ENCODE results near the gene TSPAN16. TPM values are rescaled to one million over a fixed set of nuclear protein-coding genes. Genes with fewer than 3 reads are reported as not detected.
"Not testable (repeated sequence)": the region's sequence is repeated elsewhere in the genome, so short reads cannot be mapped to it uniquely, and the experiment has no call there.

TSPAN16 gene
- total RNA-seq, 1 donor from 2014 or later: not detected

DNA sequence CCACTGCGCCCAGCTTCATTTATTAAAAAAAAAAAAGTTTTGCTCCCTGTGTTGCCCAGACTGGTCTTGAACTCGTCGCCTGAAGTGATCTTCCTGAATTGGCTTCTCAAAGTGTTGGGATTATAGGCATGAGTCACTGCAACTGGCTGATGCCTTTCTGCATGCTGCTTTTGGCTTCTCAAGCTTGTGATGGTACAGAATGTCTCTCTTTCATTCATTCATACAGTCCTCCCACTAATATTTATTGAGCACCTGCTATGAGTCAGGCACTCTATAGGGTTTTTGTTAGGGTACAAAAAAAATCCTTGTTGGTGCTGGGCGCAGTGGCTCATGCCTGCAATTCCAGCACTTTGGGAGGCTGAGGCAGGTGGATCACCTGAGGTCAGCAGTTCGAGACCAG lies 9.0 kb downstream of the TSPAN16 start:
- intact Hi-C loops (cut with micrococcal nuclease): no loop called here

GRCh38 chr19:11306337-11306736 lies 10.4 kb downstream of the TSPAN16 start:
- intact Hi-C loops (cut with micrococcal nuclease): no loop called here

GRCh38 chr19:11320278-11320995 lies 24.5 kb downstream of the TSPAN16 start:
- intact Hi-C loops (cut with micrococcal nuclease): not testable (repeated sequence)

GRCh38 chr19:11321191-11322126 lies 25.5 kb downstream of the TSPAN16 start:
- intact Hi-C loops (cut with micrococcal nuclease): no loop called here

DNA sequence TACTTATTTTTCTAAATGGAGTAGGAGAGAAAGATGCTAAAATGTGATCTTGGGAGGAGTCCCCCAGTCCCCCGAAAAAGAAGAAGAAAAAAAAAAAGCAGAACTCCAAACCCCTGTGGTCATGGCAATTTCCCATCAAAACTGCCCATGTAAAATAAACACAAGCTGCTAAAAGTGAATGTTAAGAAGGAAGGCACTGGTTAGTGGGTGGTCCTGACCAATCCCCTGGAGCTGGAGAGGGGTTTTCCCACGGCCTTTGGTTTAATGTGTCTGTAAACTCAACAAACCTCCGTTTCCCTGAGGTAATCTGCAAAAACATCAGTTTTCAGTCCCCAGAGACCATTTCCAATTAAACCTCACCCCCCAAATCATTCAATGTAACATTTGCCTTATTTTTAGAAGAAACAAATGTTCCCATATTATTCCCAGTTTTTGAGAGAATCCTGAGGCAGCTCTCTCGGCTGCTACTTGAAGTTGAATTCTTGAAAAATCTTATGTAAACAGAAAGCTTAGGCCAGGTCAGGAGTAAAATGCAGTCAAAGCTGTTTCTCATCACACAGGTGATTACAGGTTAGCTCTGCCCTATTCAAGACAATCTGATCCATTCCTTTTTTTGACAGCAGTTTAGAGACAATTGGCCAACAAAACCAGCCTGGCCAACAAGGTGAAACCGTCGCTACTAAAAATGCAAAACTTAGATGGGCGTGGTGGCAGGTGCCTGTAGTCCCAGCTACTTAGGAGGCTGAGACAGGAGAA lies 26.5 kb downstream of the TSPAN16 start:
- intact Hi-C loops (cut with micrococcal nuclease): no loop called here

- intact Hi-C loops (cut with micrococcal nuclease): no loop called here
These were observed 27.7 kb downstream of the TSPAN16 start for GRCh38 chr19:11323601-11324078.

- intact Hi-C loops (cut with micrococcal nuclease): no loop called here
These were observed 28.2 kb downstream of the TSPAN16 start for GRCh38 chr19:11324079-11324661.

DNA sequence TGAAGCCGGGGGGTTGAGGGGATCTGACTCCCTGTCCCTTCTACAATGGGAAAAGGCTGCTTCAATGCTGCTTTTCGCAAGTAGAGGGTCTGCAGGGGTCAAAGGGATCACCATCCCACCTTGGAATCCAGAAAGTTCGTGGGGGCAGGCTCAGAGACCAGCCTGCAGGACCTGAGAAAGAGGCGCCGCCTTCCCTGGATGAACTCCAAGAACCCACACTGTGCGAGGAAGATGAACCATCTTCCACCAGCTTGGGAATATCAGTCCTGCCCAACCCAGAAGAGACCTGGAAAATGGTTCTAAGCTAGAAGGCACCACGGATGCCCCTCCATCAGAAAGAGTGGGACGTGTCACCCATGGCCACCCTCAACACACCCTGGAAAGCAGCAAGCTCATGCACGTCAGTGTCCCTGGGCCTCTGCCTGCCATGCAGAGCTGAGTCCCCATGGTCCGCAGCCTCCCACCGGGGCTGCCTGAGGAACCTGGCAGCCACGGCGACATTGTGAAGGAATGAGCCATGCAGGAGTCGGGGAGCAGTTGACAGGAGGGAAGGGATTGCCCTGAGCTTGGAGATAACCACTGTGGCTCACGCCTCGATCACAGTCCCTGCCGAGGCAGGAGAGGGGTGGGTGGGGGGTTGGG lies 28.9 kb downstream of the TSPAN16 start:
- intact Hi-C loops (cut with micrococcal nuclease): no loop called here

DNA sequence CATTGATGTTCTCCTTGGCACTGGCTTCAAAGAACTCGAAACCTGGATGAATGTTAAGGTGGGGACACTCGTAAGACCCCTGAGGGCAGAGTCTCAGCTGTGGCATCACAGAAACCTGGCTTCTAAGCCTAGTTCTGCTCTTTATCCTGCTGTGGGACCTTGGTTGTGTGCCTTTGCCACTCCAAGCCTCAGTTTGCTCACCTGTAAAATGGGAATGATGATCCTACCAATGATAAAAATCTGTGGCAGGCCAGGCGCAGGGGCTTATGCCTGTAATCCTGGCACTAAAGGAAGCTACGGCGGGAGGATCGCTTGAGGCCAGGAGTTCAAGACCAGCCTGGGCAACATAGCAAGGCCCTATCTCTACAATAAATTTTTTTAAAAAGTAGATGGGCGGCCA lies 29.6 kb downstream of the TSPAN16 start:
- intact Hi-C loops (cut with micrococcal nuclease): no loop called here

- intact Hi-C loops (cut with micrococcal nuclease): no loop called here
These were observed 34.2 kb downstream of the TSPAN16 start for GRCh38 chr19:11330127-11330526.

- intact Hi-C loops (cut with micrococcal nuclease): no loop called here
These were observed 35.5 kb downstream of the TSPAN16 start for GRCh38 chr19:11331502-11331901.

- intact Hi-C loops (cut with micrococcal nuclease): no loop called here
These were observed 36.9 kb downstream of the TSPAN16 start for GRCh38 chr19:11332822-11333221.

GRCh38 chr19:11333838-11334237 lies 37.9 kb downstream of the TSPAN16 start:
- intact Hi-C loops (cut with micrococcal nuclease): not testable (repeated sequence)

- intact Hi-C loops (cut with micrococcal nuclease): no loop called here
These were observed 39.6 kb downstream of the TSPAN16 start for GRCh38 chr19:11335449-11336146.

- intact Hi-C loops (cut with micrococcal nuclease): no loop called here
These were observed 41.1 kb downstream of the TSPAN16 start for GRCh38 chr19:11337080-11337479.

DNA sequence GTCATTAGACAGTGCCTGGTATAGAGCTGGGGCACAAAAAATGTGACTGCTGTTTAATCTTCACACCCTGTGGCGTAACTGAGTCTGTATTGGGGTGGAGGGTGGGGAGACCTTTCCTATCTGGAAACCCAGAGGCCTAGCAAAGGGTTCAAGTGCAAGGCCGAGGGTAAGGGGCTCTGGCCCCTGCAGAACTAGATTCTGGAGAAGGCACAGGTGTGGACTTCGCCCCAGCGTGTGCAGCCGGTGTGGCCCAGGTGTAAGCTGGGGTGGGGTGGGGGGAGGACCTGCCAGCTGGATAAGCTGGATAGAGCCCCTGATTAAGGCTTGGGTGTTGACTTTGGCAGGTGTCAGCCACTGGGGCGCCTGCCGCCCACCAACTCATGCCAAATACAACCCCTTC lies 42.2 kb downstream of the TSPAN16 start:
- intact Hi-C loops (cut with micrococcal nuclease): no loop called here

- intact Hi-C loops (cut with micrococcal nuclease): no loop called here
These were observed 42.8 kb downstream of the TSPAN16 start for GRCh38 chr19:11338569-11339253.

DNA sequence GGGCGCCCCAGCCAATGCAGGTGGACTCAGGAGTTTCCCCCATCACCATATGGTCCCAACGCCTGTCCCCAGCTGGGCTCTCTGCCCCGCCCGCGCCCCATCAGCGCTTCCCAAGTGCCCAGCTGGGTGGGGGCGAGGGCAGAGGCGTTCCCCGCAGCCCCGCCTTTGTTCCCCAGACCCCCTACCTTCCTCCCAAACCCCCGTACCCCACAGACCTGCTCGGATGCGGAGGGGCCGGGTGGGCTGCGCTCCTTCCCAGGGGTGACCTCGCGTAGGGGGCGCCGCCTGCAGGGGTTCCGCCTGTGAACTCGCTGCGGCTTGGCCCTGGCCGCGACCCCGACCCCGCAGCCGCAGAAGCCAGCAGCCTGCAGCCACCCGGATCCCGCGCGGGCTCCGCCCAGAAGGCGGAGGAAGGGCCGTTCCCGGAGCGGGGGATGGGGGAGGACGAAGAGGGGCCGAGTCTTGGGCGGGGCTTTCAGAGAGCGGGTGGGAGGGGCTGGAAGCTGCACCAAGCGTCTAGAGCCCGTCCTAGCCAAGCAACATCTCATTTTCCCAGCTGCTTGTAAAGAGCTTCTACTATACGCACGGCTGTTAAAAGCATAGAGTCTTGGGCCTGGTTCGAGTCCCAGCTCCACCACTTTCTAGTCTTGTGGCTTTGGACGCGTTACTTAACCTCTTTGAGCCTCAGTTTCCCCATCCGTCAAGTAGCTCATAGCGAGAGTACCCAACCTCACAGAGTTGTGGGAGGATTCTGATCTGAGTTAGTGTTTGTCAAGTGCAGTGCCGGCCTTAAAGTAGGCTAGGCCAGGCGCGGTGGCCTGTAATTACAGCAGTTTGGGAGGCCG lies 43.5 kb downstream of the TSPAN16 start, which contains the start of gene RAB3D:
Gene RAB3D, minus strand, starts transcription at position 404 of the 845 bp plus-strand sequence. CDS start 2,258 bp downstream, outside the sequence.
- intact Hi-C loops (cut with micrococcal nuclease): no loop called here
